ENCODE measurements around the gene NFIX. TPM values are rescaled to one million over a fixed set of nuclear protein-coding genes. Genes with fewer than 3 reads are reported as not detected.
"Not testable (repeated sequence)": the region's sequence is repeated elsewhere in the genome, so short reads cannot be mapped to it uniquely, and the experiment has no call there.

Gene NFIX
- total and polyA plus RNA-seq, 2 donors (not counting 3 experiments of a cell fraction or from before 2014, with no cell fraction given), result 9.8 to 37.7 TPM

- Histone ChIP-seq H4K20me1 (replicated peaks; ENCODE audit: control insufficient read depth, extremely low read depth, insufficient read depth, low read length) (no peaks in the 10 kb centered on the region), H3K4me1 (ENCODE audit: control insufficient read depth, extremely low read depth, insufficient read depth, low read length) (no peaks in the 10 kb centered on the region), H2AFZ (ENCODE audit: low read depth, low read length) (no peak overlapping the region), H3K27me3 (ENCODE audit: control insufficient read depth in 2 of 2, insufficient read depth in 2 of 2, low read length in 2 of 2) (no peaks in the 10 kb centered on the region), H3K4me3 (replicated peaks in 1 of 3; ENCODE audit: insufficient read depth in 1 of 3, low read depth in 1 of 3, low read length in 3 of 3) (no peak overlapping the region), H3K27ac (ENCODE audit: insufficient read depth, low read depth, low read length) (no peak overlapping the region), H3K36me3 (ENCODE audit: control insufficient read depth in 2 of 2, extremely low read depth in 1 of 2, insufficient read depth in 2 of 2, low read length in 2 of 2) (no peaks in the 10 kb centered on the region), H3K9me3 (replicated peaks; ENCODE audit: control insufficient read depth, insufficient read depth, low read length) (no peaks in the 10 kb centered on the region), H3K4me2 (ENCODE audit: insufficient read depth, low read length) (no peak overlapping the region), H3K9me1 (replicated peaks; ENCODE audit: control insufficient read depth, extremely low read depth, insufficient read depth, low read length) (no peaks in the 10 kb centered on the region), H3K79me2 (ENCODE audit: control insufficient read depth, insufficient read depth, low read length) (no peaks in the 10 kb centered on the region), H3K9ac (replicated peaks; ENCODE audit: extremely low read depth, insufficient read depth, low read length) (no peak overlapping the region)
- TF ChIP-seq MYC (IDR thresholded peaks at IDR 0.05; ENCODE audit: low read depth, low read length), result no peak
- TF ChIP-seq FOS (IDR thresholded peaks at IDR 0.05; ENCODE audit: borderline replicate concordance, insufficient read depth, low read length), result no peak
- TF ChIP-seq POLR2AphosphoS5 (IDR thresholded peaks at IDR 0.05; ENCODE audit: insufficient read depth, low read depth, low read length), result no peak
- TF ChIP-seq MAX (IDR thresholded peaks at IDR 0.05; ENCODE audit: insufficient read depth, insufficient read length), result no peak
- no peak for TF ChIP-seq EZH2 (IDR thresholded peaks at IDR 0.05; ENCODE audit: borderline replicate concordance, low read depth, low read length, severe bottlenecking)
- no peak for TF ChIP-seq POLR2A (IDR thresholded peaks at IDR 0.05; ENCODE audit: low read depth, low read length)
- dilution Hi-C loops (cut with MboI; ENCODE audit: extremely low pct_ligation_motif_present, low sequenced_read_pairs) (no loop called here), intact Hi-C loops (cut with micrococcal nuclease) (loop anchor here (5.0 kb wide), 1 partner anchor 177 kb away; the partner anchor contains the start of genes IER2 and STX10)
- ChIA-PET CTCF (interaction anchor here (0.9 to 13.4 kb wide), 5 partner anchors 9 to 118 kb away, joined by 3 to 543 read pairs (median 76); no protein-coding TSS in a partner anchor), POLR2A (no interaction called here)
- DNase-seq (ENCODE audit: low read depth, low spot score), result no peak
- BruUV-seq (replicated peaks), result no TSS peak
- FAIRE-seq, result no peak
Measured at GRCh38 chr19:12975221-12975741, 20.0 kb upstream of the NFIX start.

DNA sequence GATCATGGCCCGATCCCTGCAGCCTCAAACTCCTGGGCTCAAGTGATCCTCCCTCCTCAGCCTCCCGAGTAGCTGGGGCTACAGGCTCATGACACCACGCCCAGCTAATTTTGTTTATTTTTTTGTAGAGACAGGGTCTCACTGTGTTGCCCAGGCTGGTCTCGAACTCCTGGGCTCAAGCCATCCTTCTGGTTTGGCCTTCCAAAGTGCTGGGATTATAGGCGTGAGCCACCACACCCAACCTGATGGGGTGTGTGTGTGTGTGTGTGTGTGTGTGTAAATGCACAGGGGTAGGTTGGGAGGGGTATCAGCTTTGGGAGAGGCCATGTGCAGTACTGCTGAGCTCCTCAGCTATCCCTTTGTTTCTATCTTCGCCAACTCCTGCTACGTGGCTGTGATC lies 19.2 kb upstream of the NFIX start:
- H3K27ac ChIP-seq (ENCODE audit: insufficient read depth, low read depth, low read length); DNase-seq (ENCODE audit: low read depth, low spot score); FAIRE-seq; H3K27me3 ChIP-seq (ENCODE audit: control insufficient read depth in 2 of 2, insufficient read depth in 2 of 2, low read length in 2 of 2); H3K9me1 ChIP-seq (replicated peaks; ENCODE audit: control insufficient read depth, extremely low read depth, insufficient read depth, low read length); H3K4me2 ChIP-seq (ENCODE audit: insufficient read depth, low read length); H3K4me1 ChIP-seq (ENCODE audit: control insufficient read depth, extremely low read depth, insufficient read depth, low read length); H3K36me3 ChIP-seq (ENCODE audit: control insufficient read depth in 2 of 2, extremely low read depth in 1 of 2, insufficient read depth in 2 of 2, low read length in 2 of 2); dilution Hi-C loops (cut with MboI; ENCODE audit: extremely low pct_ligation_motif_present, low sequenced_read_pairs); H2AFZ ChIP-seq (ENCODE audit: low read depth, low read length); H3K79me2 ChIP-seq (ENCODE audit: control insufficient read depth, insufficient read depth, low read length); H3K9me3 ChIP-seq (replicated peaks; ENCODE audit: control insufficient read depth, insufficient read depth, low read length); H3K4me3 ChIP-seq (replicated peaks in 1 of 3; ENCODE audit: insufficient read depth in 1 of 3, low read depth in 1 of 3, low read length in 3 of 3); BruUV-seq (replicated peaks); H4K20me1 ChIP-seq (replicated peaks; ENCODE audit: control insufficient read depth, extremely low read depth, insufficient read depth, low read length); H3K9ac ChIP-seq (replicated peaks; ENCODE audit: extremely low read depth, insufficient read depth, low read length): not testable (repeated sequence)
- intact Hi-C loops (cut with micrococcal nuclease), result loop anchor here (5.0 kb wide), 1 partner anchor 176 kb away; the partner anchor contains the start of genes IER2 and STX10
- POLR2A ChIA-PET, result interaction anchor here (0.8 kb wide), 1 partner anchor 118 kb away, joined by 5 read pairs; no protein-coding TSS in a partner anchor
- CTCF ChIA-PET, result interaction anchor here (0.6 to 13.4 kb wide), 14 partner anchors 9 to 614 kb away, joined by 3 to 543 read pairs (median 23); no protein-coding TSS in a partner anchor

Measured in endothelial cell of umbilical vein (primary cell).